Left renal cortex interstitium (tissue), 4 donors: ENCODE results near the gene DCLK1. TPM values are rescaled to one million over a fixed set of nuclear protein-coding genes. Genes with fewer than 3 reads are reported as not detected.

Source experiments
- DNase-seq, 4 donors: peaks; one replicate each; pipeline ENCODE4 v3.0.0-alpha.2; 2013; ENCODE audit warnings: low read depth in 4 of 4, low spot score in 2 of 4, missing footprints in 1 of 4
- polyA plus RNA-seq, 4 donors: library from polyadenylated mRNA; unstranded; fragments of 120-200 nt; gene quantifications; one replicate each; pipeline ENCODE4 v1.2.1, GENCODE V29; 2013; ENCODE audit not compliant: insufficient read length in 4 of 4

DCLK1 gene
- polyA plus RNA-seq, 4 donors: 4.9 to 7.1 (median 6.1) TPM

DNA sequence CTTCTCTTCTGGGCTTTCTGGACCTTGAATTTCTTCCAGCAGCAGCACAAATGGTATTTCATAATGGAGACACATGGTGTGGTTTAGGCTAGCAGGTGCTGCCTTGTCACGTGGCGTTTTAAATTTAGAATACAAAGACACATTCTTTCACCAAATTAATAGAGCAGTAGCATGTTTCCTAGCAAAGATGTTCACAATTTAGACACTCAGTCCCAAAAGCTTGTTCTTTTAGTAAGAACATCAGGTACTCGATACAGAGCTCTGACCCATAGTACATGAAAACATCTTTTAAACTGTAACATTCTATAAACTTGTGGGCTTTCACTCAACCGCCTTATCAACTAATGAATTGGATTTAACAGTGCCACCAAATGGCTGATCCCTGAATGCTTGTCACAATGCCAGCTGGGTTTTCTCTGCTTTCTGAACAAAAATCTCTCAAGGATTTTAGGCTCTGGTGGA lies 290.1 kb downstream of the DCLK1 start:
- DNase-seq: no peak

DNA sequence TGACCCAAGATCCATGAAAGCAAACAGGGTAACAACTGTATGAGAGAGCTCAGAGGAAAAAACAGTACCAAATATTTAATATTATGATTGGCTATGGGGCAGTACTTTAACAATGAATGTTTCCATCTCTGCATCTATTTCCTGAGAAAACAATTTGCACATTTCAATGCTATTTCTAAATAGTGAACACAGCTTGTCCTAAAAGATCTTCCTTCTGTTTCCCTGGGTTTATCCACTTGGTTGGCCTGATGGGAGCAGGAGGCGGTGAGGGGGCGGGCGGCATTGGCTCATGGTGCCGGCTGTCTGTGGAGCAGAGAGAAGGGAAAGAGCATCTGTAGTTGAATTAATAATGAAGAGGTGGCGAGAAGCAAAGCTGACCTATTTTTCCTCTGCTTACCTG lies 291.4 kb downstream of the DCLK1 start:
- no peak for DNase-seq

DNA sequence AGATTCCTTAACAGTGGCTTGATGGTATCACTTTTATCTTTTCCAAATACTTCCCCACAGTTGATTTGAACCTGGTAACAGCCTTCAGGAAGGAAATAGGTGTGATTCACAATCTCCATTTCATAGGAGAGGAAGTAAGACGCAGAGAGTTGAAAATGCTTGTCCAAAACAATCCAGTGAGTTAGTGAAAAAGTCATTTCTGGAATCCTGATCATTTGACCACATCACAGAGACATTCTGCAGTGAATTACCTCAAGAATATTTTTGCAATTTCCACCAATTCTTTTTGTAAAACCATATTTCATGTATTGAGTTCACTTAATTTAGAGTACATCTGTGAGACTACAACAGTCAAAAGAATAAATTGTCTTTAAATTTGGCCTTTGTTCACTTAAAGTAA lies 292.8 kb downstream of the DCLK1 start:
- no peak for DNase-seq

DNA sequence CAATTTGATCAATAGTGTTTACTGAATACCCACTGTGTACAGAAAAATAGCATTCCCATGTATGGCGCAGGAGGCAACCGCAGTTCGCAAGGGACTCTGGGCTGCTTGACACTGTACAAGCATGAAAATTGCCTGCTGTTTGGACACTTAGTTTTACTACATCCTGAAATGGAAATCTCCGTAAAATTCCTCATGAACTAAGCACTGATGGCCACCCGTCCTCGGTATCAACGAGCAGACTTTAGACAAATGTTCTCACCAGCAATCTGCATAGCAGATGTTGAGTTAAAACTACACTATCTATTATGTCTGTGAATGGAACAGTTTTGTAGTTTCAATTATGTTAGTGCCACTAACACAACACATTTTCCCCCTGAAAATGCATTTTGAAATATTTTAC lies 294.7 kb downstream of the DCLK1 start:
- DNase-seq: no peak

DNA sequence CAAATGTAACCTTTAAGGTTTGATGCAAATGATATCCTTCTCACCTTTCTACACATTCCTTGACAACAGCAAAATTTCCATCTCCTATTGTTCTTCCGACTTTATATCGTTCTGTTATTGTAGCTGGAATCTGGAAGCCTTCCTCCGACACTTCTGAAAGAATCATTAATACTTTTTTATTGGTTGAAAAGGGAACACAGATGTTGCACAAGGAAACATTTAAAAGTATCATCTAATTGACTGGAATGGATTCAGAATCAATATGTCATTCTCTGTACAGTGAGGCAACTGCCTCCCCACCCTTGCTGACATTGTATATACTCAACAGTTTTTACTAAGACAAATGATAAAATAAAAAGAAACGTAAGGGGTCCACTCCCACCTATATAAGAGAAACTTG lies 295.2 kb downstream of the DCLK1 start:
- DNase-seq: no peak

DNA sequence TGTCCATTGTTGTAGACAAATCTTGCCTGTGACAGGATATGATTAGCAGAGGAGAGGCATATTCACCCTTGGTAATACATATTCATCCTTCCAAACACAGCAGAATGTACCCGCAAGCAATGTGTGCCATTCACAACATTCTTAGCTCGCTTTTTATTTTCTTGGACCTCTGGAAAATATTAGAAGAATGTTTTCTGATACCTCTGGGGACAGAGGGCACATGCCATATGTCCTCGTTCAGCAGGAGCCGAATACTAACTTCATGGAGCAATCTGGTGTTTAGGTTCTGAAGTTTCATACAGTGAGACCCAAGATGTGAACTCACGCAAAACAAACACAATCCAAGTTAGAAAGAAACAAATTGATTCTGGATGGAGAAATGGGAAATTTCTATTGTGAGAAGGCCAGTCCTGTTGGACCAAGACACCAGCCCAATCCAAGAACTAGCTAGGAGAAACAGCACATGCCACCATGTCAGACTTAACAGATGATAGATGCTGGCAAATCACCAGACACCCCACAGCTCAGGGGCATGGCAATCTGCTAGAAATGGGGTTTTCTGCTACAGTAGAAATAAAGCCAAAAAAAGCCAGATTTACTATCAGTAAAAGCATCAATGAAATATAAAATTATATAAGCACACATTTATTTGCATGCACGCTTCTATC lies 297.4 kb downstream of the DCLK1 start:
- DNase-seq: no peak

DNA sequence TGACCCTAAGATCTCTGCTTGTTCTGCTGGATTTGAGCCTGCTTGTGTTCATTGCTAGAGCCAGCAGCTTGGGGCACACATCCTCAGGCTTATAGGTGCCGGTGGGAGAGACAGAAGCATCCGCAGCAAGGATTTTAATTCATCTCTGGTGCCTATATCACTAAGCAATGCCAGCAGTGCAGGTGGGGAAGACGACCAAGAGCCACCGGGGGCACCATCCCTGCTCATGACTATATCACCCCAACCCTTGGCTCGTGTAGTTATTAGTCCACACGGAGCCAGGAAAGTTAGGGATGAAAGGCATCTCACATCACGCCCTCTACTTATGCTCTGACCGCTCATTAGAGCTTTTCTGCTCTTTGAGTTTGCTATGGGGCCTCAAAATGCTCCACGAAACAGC lies 298.2 kb downstream of the DCLK1 start:
- DNase-seq: no peak

DNA sequence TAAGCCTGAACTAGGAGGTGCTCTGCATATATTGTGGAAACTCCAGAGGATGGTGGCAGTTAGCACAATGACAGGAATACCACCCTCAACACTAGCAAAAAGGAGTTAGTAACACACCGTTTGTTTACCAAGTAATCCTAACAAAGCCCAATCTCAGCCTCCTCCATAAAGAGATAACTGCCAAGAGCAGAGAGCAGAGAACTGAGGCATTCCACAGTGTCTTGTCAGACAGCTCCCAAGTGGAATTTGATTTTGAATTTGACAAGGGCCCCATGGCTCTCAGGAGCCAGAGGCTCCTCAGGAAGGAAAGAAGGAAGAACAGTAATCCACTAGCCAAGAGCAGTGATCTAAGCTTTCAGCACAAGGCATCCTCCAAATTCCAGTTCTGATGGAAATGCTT lies 298.6 kb downstream of the DCLK1 start:
- no peak for DNase-seq

DNA sequence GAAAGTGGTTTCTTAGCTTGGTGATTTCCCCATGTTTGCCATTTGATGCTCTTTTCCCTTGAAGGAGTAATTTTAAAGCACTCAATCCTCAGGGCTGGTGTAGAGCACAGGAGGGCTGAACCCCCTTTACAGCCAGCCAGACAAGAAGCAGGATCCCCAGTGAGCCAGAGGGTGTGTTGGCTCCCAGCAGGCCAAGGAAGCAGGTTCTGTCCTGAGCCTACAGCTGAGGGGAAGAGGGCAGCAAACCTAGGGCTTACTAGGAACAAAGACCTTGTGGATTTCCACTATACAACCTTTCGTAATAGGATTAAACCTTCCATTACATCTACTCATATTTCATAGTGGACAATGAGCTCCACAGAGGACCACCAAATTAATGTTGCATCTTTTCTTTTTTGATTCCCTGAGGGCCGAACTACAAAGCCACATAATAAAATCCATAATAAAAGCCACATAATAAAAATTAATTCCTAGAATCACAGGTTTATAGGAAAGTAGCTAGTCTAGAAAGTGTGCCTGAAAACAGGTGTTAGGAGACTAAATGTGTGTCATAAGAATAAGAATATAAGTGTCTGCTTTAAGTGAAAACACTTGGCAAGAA lies 300.2 kb downstream of the DCLK1 start:
- no peak for DNase-seq

DNA sequence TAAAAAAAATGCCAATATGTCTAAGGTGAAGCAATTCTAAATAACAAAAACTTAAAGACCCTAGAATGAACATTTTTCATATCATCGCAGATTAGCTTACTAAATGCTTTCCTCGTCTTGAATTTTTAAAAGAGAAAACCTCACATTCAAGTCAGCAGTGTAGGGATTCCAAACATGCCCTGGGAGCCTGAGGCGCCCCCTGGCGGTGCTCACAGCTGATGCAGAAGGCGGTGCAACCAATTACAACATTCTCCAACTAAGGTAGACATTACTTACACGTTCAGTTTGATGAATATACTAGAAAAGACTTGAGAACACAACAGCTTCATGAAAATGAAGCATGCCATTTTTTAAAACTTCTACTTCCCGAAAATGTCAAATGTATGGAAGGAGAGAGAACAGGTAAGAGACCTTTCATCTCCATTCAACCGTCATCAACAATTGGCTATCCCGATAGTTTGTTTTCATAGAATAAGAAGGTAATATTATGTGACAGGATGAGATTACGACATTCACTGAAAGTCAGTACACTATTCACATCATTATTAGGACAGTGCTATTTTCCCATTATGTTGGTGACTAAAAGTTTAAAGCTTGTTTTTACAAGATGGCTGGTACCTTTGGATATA lies 304.4 kb downstream of the DCLK1 start:
- no peak for DNase-seq

DNA sequence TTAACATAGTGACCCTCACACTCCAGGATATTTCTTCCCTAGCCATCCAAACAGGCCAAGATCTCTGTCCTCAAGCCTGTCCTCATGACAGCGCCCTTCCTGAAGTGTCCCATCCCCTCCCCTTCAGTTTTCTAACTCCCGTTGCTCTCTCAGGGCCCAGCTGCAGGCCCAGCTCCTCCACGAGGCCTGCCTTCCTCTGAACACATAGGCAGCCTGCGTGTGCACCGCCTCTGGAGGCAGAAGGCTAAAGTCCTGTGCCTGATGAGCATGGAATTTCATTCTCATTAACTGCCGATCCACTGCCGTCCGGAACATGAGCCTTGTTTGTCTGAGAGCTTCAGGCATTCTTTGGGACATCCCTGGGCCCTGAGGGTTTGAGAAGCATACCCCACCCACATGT lies 306.4 kb downstream of the DCLK1 start:
- DNase-seq: no peak

DNA sequence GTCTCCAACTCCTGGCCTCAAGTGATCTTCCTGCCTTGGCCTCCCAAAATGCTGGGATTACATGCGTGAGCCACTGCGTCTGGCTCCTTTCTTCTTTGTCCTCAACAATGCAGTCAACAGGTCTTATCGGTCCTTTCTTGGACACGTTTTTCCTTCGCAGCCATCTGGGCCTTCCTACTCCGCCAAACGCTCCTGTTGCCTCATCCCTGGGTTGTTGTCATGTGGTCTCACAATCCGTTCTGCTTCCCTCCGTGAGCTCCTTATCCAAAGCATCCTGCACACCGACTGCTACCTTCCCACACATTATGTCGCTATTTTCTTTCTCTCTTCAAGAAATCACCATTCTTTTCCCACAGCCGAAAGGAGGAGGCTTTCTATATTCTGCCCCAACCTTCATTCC lies 306.8 kb downstream of the DCLK1 start:
- no peak for DNase-seq

DNA sequence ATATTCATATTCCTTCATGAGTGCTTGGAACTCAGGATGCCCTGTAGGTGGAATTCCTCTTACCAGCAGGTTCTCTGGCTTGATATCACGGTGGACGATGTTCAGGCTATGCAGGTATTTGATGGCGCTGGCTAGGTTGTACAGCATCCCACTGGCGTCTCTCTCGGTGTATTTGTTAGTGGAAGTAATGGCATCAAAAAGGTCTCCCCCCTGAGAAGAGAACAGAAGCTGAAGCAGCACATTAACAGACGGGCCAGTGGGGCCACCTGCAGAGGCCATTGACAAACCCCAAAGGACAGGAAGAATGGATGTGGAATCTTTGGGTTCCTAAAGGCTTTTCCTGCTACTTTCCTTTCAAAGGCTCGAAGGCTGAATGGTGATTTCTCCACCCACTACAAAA lies 308.5 kb downstream of the DCLK1 start:
- DNase-seq: no peak

DNA sequence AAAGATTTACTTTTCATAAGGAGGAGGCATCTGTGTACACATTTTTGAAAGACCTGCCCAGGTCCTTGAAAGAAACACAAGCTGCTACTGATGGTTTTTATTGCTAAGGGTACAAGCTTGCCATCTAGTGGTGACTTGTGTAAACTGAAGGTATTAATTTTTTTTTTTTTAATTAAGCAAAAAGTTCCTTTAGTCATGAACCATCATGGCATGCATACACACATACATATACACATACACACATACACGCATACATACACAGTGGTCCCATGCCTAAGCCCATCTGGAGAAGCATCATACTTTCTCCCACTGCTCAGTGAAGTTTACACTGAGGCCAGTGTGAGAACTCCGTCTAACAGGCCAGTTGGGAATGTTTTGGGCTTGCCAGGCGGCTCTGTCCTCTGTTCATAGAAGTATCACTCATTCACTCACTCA lies 312.5 kb downstream of the DCLK1 start:
- no peak for DNase-seq

DNA sequence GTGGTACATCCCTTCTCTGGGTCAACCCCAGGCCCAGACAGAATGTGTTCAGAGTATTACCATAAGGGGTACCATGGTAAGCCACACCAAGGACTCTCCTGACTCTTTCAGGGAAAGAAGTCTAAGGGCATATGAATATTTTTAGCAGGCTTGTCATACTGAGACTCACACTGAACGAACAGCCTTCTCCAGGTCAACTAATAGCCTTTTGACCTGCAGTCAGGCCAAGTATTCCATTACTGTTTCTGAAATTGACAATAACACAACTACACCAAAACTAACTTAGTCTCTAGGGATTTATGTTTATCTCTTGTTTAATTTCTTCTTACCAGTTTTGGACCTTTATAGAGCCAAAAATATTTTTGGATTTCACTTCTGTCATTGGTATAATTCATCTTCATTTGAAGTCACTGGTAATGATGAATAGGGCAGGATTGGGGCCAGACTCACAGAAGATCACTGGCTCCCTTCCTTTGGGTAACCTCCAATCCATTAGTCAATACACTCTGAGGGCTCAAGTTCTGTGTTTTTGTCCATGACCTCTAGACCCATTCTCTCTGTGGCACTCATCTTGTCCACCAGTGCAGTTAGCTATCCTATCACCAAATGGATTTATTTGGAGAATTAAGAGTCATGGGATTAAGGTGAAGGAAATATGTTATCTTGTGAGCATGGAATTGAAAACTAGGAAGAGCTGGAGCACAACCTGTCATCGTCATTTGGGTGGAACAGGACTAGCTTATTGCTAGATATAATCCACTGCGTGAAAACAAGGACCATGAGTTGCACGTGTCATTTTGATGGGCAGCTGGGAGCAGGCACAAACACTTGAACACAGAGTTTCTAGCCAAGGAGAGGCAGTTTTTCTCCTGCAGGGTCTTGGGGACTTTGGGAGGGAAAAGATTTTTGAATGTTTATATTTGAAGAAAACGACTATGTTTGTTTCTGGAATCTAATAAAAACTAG lies 313.3 kb downstream of the DCLK1 start:
- no peak for DNase-seq

DNA sequence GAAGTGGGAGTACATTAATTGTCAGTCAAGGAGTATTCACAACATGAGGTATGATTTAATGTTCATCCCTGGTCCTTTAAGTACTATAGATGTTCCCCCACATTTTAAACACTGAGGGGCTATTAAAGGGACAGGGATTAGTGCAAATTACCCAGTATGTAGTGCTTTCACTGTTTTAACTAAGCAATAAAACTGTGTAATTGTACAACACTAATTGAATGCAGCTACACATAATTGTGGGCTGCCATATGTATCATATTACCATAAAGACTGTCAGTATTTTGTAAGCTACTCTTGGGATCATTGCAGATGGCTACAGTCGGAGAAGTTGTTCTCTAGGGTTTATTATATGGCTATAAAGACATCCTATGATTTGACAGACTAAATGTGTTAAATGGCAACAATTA lies 316.6 kb downstream of the DCLK1 start:
- DNase-seq: peak in 1 of 4 donors; percentile 36

DNA sequence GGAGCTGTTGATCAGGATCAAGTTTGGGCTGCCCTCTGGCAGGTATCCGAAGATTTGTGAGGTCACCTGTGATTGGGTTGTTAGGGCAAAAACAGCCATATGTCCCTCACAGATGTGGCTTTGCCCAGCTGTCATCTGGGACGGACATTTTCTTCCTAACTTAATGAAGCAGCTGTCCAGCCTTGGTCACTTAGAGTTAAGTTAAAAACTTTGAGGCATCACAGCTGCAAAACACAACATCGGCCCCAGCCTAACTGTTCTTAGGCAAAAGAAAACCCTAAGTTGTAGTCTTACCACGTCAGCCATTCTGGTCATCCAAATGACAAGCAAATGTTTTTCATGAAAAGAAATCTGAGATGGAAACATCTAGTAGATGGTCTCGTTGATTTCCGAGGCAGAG lies 318.4 kb downstream of the DCLK1 start:
- DNase-seq: peak in 1 of 4 donors; percentile 27

DNA sequence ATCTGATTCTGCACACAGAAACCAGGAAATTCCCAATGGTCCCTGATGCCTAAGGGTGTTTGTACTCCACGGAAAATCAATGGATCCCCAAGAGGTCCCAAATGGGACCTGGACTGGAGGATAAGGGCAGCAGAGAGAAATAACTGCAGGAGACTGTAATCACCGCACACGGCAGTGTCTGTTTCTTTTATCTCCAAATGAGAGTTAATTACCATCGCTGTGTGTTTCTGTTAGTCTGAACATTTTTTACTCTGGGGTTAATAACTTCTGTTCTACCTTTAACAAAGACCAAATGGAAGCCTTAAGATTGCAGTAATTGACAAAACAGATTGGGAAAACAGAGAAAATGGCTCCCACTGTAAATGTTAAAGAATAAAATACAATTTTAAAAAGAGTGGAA lies 320.9 kb downstream of the DCLK1 start:
- DNase-seq: no peak

DNA sequence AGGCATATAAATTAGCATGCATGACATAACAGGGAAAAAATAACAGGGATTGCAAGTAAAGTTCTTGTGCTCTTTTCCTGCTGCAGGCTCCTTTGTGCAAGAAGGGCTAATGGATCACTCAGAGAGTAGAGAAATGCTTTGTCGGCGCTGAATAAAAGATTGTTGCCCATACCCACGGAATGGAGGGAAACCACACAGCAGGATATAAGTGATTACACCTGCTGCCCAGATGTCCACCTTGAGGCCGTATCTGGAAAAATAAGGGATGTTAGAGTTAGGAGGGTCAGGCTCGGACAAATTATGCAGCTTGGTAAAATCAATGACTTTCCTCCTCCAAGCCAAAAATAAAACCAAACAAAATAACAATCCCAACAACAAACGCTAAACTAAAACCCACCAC lies 322.3 kb downstream of the DCLK1 start:
- DNase-seq: no peak

DNA sequence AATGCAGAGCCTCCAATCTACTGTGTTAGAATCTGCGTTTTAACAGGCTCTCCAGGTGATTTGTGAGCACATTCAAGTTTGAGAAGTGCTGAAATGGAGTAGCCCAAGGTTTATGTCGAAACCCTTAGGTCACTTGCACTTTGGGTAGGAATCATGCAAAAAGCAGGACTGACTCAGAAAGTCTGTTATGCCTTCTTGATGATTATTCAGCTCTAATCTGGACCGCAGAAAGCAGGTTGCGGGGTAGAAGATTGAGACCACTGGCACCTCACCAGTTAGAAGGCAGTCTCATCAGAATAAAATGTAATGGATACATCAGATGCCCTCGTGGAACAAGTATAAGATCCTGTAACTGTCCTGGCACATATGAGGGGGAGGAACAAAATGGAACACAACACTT lies 326.3 kb downstream of the DCLK1 start:
- no peak for DNase-seq

DNA sequence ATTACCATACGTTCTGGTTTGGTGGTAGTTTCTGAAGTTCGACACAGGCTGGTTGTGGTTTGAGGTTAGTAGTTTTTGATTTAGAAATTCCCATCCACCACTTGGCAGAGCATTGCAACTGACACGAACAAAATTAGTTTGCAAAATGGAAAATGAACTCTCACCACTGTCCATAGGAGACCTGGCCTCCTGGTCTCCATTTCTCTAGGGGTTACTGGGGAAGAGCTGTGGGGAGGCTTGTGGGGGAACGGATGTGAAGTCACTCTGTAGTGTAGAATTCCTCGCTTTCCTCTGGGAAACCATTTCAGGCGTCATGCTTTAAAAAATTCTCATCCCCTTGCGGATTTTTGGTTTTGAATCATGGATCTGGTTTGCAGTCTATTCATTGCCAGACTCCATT lies 333.2 kb downstream of the DCLK1 start:
- no peak for DNase-seq
